ENCODE data around the gene RALGAPA2.

GRCh38 chr20:20709887-20710286, 2.6 kb downstream of the RALGAPA2 start:
- no peak for TF ChIP-seq ZMAT5 (CRISPR knock-in tag; IDR thresholded peaks at IDR 0.05; ENCODE audit: borderline replicate concordance, low read depth)
- TF ChIP-seq DBP (CRISPR knock-in tag; IDR thresholded peaks at IDR 0.05; ENCODE audit: not compliant biosample characterization) = no peak
- TF ChIP-seq ZSCAN21 (CRISPR knock-in tag; IDR thresholded peaks at IDR 0.05; ENCODE audit: borderline replicate concordance) = no peak
- TF ChIP-seq STAG1 (CRISPR knock-in tag; IDR thresholded peaks at IDR 0.05) = no peak
- TF ChIP-seq ZBTB33 (CRISPR knock-in tag; IDR thresholded peaks at IDR 0.05) = no peak
- TF ChIP-seq RBM39 (IDR thresholded peaks at IDR 0.05; ENCODE audit: low read depth, low read length, poor library complexity, severe bottlenecking) = no peak
- TF ChIP-seq ZNF652 (CRISPR knock-in tag; IDR thresholded peaks at IDR 0.05; ENCODE audit: borderline replicate concordance, low read depth) = no peak
- no peak for TF ChIP-seq ZMYM2 (CRISPR knock-in tag; IDR thresholded peaks at IDR 0.05)
- TF ChIP-seq CTCF (CRISPR knock-in tag; IDR thresholded peaks at IDR 0.05) = no peak
- no peak for TF ChIP-seq NR2C2 (CRISPR knock-in tag; IDR thresholded peaks at IDR 0.05; ENCODE audit: borderline replicate concordance)

Data from HepG2 (cell line).